HEK293 (cell line): ENCODE results near the gene ZBTB25.

ENCODE experiments used
- CTCF ChIA-PET: fragments of 350-600 bp; formaldehyde crosslinking; extraction: SDS; loops from one replicate; lab custom pipeline; 2021; ENCODE audit warnings: antibody characterized with exemption; lab: Yijun Ruan, JAX
- POLR2A ChIA-PET: fragments of 300-600 bp; formaldehyde crosslinking; extraction: SDS; loops from one replicate; lab custom pipeline; 2020; ENCODE audit warnings: antibody characterized with exemption, inconsistent platforms; lab: Yijun Ruan, JAX
- H3K27ac ChIP-seq: fragments of 200-500 bp; sonication (Bioruptor generic); 2 replicates; pipeline ENCODE4 v1.5.1; 2014; ENCODE audit warnings: low read depth, low read length, control low read depth, inconsistent platforms; ENCODE audit errors: extremely low read depth
- H3K36me3 ChIP-seq, 2 experiments: fragments of 200-500 bp in 1 of 2; sonication (Bioruptor generic) in 1 of 2; 1 replicate in 1 of 2; 2 replicates in 1 of 2; pipeline ENCODE4 v1.5.1; 2014 to 2017; ENCODE audit warnings: inconsistent platforms in 2 of 2, low read length in 2 of 2; ENCODE audit not compliant: control insufficient read depth in 2 of 2, insufficient read depth in 1 of 2
- H3K4me1 ChIP-seq: fragments of 200-500 bp; sonication (Bioruptor generic); 2 replicates; pipeline ENCODE4 v1.5.1; 2014; ENCODE audit warnings: mild to moderate bottlenecking, low read length, inconsistent platforms; ENCODE audit not compliant: control insufficient read depth, insufficient read depth
- H3K4me3 ChIP-seq: 2 replicates; pipeline ENCODE4 v1.5.1; 2011; ENCODE audit warnings: low read depth, mild to moderate bottlenecking, control low read depth, low read length, moderate library complexity
- H3K9me3 ChIP-seq: fragments of 200-500 bp; sonication (Bioruptor generic); 2 replicates; pipeline ENCODE4 v1.5.1; 2014; ENCODE audit warnings: low read depth, low read length, inconsistent platforms; ENCODE audit not compliant: control insufficient read depth, insufficient read depth
- GLI2 ChIP-seq: fragments of 450-650 bp; formaldehyde crosslinking; IDR thresholded peaks from 2 replicates; pipeline ENCODE4; 2017; ENCODE audit warnings: missing biosample characterization, missing genetic modification characterization, low read depth, borderline replicate concordance
- GLI4 ChIP-seq: fragments of 450-650 bp; formaldehyde crosslinking; IDR thresholded peaks from 2 replicates; pipeline ENCODE4 v1.5.1; 2016; ENCODE audit warnings: missing biosample characterization, missing genetic modification characterization
- IKZF3 ChIP-seq: fragments of 450-650 bp; IDR thresholded peaks from 2 replicates; pipeline ENCODE4 v1.5.0; 2018; ENCODE audit warnings: missing biosample characterization, mild to moderate bottlenecking, missing genetic modification characterization, moderate library complexity
- OSR2 ChIP-seq: fragments of 450-650 bp; formaldehyde crosslinking; IDR thresholded peaks from 2 replicates; pipeline ENCODE4 v1.5.1; 2016; ENCODE audit warnings: missing biosample characterization, missing genetic modification characterization
- SETDB1 ChIP-seq: IDR thresholded peaks from one replicate; pipeline ENCODE4 v1.6.1; 2017; ENCODE audit warnings: mild to moderate bottlenecking, low read length, moderate library complexity, mixed read lengths; ENCODE audit not compliant: insufficient read length
- SP2 ChIP-seq: fragments of 450-650 bp; formaldehyde crosslinking; IDR thresholded peaks from 2 replicates; pipeline ENCODE4 v1.5.1; 2016; ENCODE audit warnings: missing biosample characterization, missing genetic modification characterization
- SP7 ChIP-seq: fragments of 450-650 bp; formaldehyde crosslinking; IDR thresholded peaks from 2 replicates; pipeline ENCODE4 v1.5.1; 2016; ENCODE audit warnings: missing biosample characterization, missing genetic modification characterization
- ZBTB48 ChIP-seq: fragments of 450-650 bp; formaldehyde crosslinking; IDR thresholded peaks from 2 replicates; pipeline ENCODE4 v1.5.1; 2016; ENCODE audit warnings: missing biosample characterization, missing genetic modification characterization
- ZFHX2 ChIP-seq: fragments of 450-650 bp; formaldehyde crosslinking; conservative IDR thresholded peaks from 2 replicates; pipeline ENCODE4 v1.5.1; 2016; ENCODE audit warnings: missing biosample characterization, missing genetic modification characterization
- ZFP69B ChIP-seq: fragments of 450-650 bp; formaldehyde crosslinking; IDR thresholded peaks from 2 replicates; pipeline ENCODE4 v1.5.1; 2016; ENCODE audit warnings: missing biosample characterization, missing genetic modification characterization
- ZNF114 ChIP-seq: fragments of 450-650 bp; formaldehyde crosslinking; IDR thresholded peaks from 2 replicates; pipeline ENCODE4 v1.5.0; 2017; ENCODE audit warnings: missing biosample characterization, missing genetic modification characterization
- ZNF121 ChIP-seq: fragments of 450-650 bp; formaldehyde crosslinking; IDR thresholded peaks from 2 replicates; pipeline ENCODE4 v1.5.1; 2016; ENCODE audit warnings: missing biosample characterization, missing genetic modification characterization
- ZNF132 ChIP-seq: fragments of 450-650 bp; formaldehyde crosslinking; IDR thresholded peaks from 2 replicates; pipeline ENCODE4 v1.5.1; 2017; ENCODE audit warnings: missing biosample characterization, missing genetic modification characterization, borderline replicate concordance
- ZNF302 ChIP-seq: fragments of 450-650 bp; formaldehyde crosslinking; IDR thresholded peaks from 2 replicates; pipeline ENCODE4 v1.5.1; 2016; ENCODE audit warnings: missing biosample characterization, missing genetic modification characterization, low read depth
- ZNF324 ChIP-seq: fragments of 450-650 bp; formaldehyde crosslinking; IDR thresholded peaks from 2 replicates; pipeline ENCODE4 v1.5.1; 2016; ENCODE audit warnings: missing biosample characterization, missing genetic modification characterization
- ZNF394 ChIP-seq: fragments of 450-650 bp; formaldehyde crosslinking; IDR thresholded peaks from 2 replicates; pipeline ENCODE4 v1.5.1; 2016; ENCODE audit warnings: missing biosample characterization, missing genetic modification characterization, mild to moderate bottlenecking, moderate library complexity, borderline replicate concordance
- ZNF426 ChIP-seq: fragments of 450-650 bp; formaldehyde crosslinking; IDR thresholded peaks from 2 replicates; pipeline ENCODE4 v1.5.1; 2017; ENCODE audit warnings: missing biosample characterization, missing genetic modification characterization, mild to moderate bottlenecking, inconsistent platforms, moderate library complexity
- ZNF658 ChIP-seq: fragments of 450-650 bp; formaldehyde crosslinking; IDR thresholded peaks from 2 replicates; pipeline ENCODE4; 2016; ENCODE audit warnings: missing biosample characterization, missing genetic modification characterization
- ZNF670 ChIP-seq: fragments of 450-650 bp; formaldehyde crosslinking; IDR thresholded peaks from 2 replicates; pipeline ENCODE4 v1.5.1; 2016; ENCODE audit warnings: missing biosample characterization, missing genetic modification characterization, low read depth
- ZNF776 ChIP-seq: fragments of 450-650 bp; formaldehyde crosslinking; IDR thresholded peaks from 2 replicates; pipeline ENCODE4 v1.5.0; 2017; ENCODE audit warnings: missing biosample characterization, missing genetic modification characterization, borderline replicate concordance
- ZNF837 ChIP-seq: fragments of 450-650 bp; formaldehyde crosslinking; IDR thresholded peaks from 2 replicates; pipeline ENCODE4 v1.5.1; 2016; ENCODE audit warnings: missing biosample characterization, missing genetic modification characterization
- ZSCAN30 ChIP-seq: fragments of 450-650 bp; IDR thresholded peaks from 2 replicates; pipeline ENCODE4 v1.5.1; 2018; ENCODE audit warnings: missing biosample characterization, mild to moderate bottlenecking, missing genetic modification characterization, moderate library complexity
- TF ChIP-seq, protein P1 (sequence below): fragments of 450-650 bp; formaldehyde crosslinking; IDR thresholded peaks from 2 replicates; pipeline ENCODE4 v1.5.0; 2017; ENCODE audit warnings: missing biosample characterization, missing genetic modification characterization, borderline replicate concordance
- TF ChIP-seq, protein P2 (sequence below): fragments of 450-650 bp; formaldehyde crosslinking; IDR thresholded peaks from 2 replicates; pipeline ENCODE4 v1.5.1; 2016; ENCODE audit warnings: missing biosample characterization, missing genetic modification characterization
- TF ChIP-seq, protein P3 (sequence below): fragments of 450-650 bp; formaldehyde crosslinking; IDR thresholded peaks from 2 replicates; pipeline ENCODE4 v1.5.1; 2016; ENCODE audit warnings: missing biosample characterization, missing genetic modification characterization
- TF ChIP-seq, protein P4 (sequence below): IDR thresholded peaks from 2 replicates; pipeline ENCODE4 v1.6.1; 2011; ENCODE audit warnings: mild to moderate bottlenecking, low read depth, low read length, borderline replicate concordance

The ZBTB25 gene

DNA sequence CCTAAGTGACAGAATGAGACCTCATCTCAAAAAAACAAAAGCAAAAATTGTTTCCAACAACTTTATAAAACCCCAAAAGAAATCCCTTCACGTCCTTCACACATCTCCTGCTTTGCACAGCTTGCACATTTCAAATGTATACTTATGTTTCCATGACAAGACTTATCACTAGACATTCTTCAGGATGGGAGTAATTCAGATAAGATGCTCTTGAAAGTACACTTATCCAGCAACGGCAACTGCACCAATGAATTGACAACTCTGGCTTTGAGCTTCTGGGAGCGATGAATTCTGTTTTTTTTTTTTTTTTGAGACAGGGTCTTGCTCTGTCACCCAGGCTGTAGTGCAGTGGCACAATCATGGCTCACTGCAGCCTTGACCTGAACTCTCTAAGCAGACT is 69.1 kb downstream of the ZBTB25 start (continued):
- TF ChIP-seq, protein P1, sequence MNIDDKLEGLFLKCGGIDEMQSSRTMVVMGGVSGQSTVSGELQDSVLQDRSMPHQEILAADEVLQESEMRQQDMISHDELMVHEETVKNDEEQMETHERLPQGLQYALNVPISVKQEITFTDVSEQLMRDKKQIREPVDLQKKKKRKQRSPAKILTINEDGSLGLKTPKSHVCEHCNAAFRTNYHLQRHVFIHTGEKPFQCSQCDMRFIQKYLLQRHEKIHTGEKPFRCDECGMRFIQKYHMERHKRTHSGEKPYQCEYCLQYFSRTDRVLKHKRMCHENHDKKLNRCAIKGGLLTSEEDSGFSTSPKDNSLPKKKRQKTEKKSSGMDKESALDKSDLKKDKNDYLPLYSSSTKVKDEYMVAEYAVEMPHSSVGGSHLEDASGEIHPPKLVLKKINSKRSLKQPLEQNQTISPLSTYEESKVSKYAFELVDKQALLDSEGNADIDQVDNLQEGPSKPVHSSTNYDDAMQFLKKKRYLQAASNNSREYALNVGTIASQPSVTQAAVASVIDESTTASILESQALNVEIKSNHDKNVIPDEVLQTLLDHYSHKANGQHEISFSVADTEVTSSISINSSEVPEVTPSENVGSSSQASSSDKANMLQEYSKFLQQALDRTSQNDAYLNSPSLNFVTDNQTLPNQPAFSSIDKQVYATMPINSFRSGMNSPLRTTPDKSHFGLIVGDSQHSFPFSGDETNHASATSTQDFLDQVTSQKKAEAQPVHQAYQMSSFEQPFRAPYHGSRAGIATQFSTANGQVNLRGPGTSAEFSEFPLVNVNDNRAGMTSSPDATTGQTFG (tag by site-specific recombination): no peak
- no peak for TF ChIP-seq ZNF776 (tag by site-specific recombination)
- no peak for TF ChIP-seq ZNF121 (tag by site-specific recombination)
- TF ChIP-seq ZNF132 (tag by site-specific recombination): no peak
- no peak for TF ChIP-seq ZNF302 (tag by site-specific recombination)
- no peak for TF ChIP-seq GLI2 (tag by site-specific recombination)
- TF ChIP-seq, protein P2, sequence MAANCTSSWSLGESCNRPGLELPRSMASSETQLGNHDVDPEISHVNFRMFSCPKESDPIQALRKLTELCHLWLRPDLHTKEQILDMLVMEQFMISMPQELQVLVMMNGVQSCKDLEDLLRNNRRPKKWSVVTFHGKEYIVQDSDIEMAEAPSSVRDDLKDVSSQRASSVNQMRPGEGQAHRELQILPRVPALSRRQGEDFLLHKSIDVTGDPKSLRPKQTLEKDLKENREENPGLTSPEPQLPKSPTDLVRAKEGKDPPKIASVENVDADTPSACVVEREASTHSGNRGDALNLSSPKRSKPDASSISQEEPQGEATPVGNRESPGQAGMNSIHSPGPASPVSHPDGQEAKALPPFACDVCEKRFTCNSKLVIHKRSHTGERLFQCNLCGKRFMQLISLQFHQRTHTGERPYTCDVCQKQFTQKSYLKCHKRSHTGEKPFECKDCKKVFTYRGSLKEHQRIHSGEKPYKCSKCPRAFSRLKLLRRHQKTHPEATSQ (tag by site-specific recombination): no peak
- TF ChIP-seq SP7: no peak
- no peak for TF ChIP-seq ZFHX2
- no peak for TF ChIP-seq ZNF670 (tag by site-specific recombination)
- TF ChIP-seq, all 188 proteins: peak for 0

DNA sequence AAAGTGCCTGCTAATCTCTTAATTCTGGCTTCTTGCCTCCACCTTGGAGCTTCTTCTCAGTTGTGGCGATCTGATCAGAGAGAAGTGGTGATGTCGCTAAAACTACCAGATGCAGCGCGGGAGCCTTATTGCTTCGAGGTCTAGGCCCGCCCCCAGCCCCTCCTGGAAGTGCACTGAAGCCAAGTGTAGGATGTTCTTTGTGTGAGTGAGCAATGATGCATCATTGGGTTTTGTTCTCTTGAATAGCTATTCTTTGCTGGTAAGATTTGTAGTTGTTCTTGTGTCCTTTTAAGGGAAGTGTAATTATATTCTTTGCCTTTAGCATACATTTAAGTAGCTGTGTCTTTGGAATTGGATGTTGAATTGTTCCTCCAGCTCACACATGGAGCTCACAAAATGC is 79.7 kb downstream of the ZBTB25 start:
- ChIA-PET POLR2A (no interaction called here), CTCF (interaction anchor here (1.0 to 8.7 kb wide), 3 partner anchors 8 to 80 kb away, joined by 3 to 88 read pairs (median 6); no protein-coding TSS in a partner anchor)
- H3K4me1 ChIP-seq: no peaks in the 10 kb centered on the region
- H3K36me3 ChIP-seq: peaks cover 59 to 92% of the 10 kb centered on the region in 2 experiments
- H3K27ac ChIP-seq: no peak overlapping the region
- no peaks in the 10 kb centered on the region for H3K9me3 ChIP-seq
- no peak for TF ChIP-seq IKZF3 (tag by site-specific recombination)
- TF ChIP-seq ZNF324: no peak
- TF ChIP-seq, protein P3, sequence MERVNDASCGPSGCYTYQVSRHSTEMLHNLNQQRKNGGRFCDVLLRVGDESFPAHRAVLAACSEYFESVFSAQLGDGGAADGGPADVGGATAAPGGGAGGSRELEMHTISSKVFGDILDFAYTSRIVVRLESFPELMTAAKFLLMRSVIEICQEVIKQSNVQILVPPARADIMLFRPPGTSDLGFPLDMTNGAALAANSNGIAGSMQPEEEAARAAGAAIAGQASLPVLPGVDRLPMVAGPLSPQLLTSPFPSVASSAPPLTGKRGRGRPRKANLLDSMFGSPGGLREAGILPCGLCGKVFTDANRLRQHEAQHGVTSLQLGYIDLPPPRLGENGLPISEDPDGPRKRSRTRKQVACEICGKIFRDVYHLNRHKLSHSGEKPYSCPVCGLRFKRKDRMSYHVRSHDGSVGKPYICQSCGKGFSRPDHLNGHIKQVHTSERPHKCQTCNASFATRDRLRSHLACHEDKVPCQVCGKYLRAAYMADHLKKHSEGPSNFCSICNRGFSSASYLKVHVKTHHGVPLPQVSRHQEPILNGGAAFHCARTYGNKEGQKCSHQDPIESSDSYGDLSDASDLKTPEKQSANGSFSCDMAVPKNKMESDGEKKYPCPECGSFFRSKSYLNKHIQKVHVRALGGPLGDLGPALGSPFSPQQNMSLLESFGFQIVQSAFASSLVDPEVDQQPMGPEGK (tag by site-specific recombination): no peak
- no peak for TF ChIP-seq ZNF776 (tag by site-specific recombination)
- no peak for TF ChIP-seq ZSCAN30 (tag by site-specific recombination)
- TF ChIP-seq ZNF302 (tag by site-specific recombination): no peak
- TF ChIP-seq ZBTB48: no peak
- TF ChIP-seq, protein P4, sequence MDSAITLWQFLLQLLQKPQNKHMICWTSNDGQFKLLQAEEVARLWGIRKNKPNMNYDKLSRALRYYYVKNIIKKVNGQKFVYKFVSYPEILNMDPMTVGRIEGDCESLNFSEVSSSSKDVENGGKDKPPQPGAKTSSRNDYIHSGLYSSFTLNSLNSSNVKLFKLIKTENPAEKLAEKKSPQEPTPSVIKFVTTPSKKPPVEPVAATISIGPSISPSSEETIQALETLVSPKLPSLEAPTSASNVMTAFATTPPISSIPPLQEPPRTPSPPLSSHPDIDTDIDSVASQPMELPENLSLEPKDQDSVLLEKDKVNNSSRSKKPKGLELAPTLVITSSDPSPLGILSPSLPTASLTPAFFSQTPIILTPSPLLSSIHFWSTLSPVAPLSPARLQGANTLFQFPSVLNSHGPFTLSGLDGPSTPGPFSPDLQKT: no peak
- no peak for TF ChIP-seq ZNF114 (tag by site-specific recombination)
- no peak for TF ChIP-seq SP2
- no peak for TF ChIP-seq ZFP69B
- no peak for TF ChIP-seq OSR2 (tag by site-specific recombination)
- TF ChIP-seq ZNF426: no peak
- TF ChIP-seq, protein P2 (tag by site-specific recombination): no peak
- no peak for TF ChIP-seq ZNF658 (tag by site-specific recombination)
- TF ChIP-seq GLI4 (tag by site-specific recombination): no peak
- no peak for TF ChIP-seq SETDB1
- no peak for TF ChIP-seq ZNF394 (tag by site-specific recombination)
- no peak for TF ChIP-seq ZNF837 (tag by site-specific recombination)
- H3K4me3 ChIP-seq: no peak overlapping the region
